NCI-H2171 (cell line): ENCODE results near the gene TARBP1.

Experiments
- DNase-seq: peaks from one replicate; lab custom pipeline; 2025; lab: John Stamatoyannopoulos, UW

Gene TARBP1

DNA sequence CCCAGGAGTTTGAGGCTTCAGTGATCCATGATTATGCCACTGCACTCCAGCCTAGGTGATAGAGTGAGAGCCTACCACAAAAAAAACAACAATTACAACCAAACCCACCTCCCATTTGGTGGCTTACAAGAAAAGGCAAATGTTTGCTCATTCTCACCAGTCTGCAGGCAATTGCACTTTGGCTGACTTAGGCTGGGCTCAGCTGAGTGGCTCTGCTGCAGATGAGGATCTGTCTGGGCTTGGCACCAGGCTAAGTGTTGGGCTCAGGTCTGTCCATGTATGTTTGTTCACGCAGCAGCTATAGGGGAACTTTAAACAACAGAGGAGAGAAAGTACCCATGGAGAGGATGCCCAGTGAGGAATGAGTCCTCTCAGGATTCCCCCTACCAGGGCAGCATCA, 133.7 kb downstream of the TARBP1 start:
- DNase-seq = no peak

DNA sequence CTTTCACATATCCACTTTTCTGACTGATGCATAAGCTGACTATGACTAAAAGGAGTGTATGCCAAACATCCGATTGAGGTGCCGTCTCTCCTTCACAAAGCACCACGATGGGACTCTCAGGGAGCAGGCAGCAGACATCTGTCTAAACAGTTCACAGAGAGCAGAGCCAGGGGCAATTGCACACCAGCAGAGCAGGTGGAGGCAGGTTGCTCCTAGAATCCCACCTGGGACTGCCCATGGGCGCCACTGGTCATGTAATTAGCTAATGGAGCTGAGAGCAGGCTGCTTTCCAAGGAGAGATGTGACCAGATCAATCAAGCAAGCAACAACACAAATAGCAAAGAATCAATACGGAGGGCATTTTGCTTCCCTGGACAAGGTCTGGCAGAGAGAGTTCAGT, 136.2 kb downstream of the TARBP1 start:
- no peak for DNase-seq
